Raji (cell line): Measurements from ENCODE around the gene FBXL7.

Experiments
- POLR2A ChIP-seq: IDR thresholded peaks from 2 replicates; pipeline ENCODE4 v1.6.1; 2011; ENCODE audit warnings: low read depth, low read length, control low read depth; ENCODE audit not compliant: insufficient read depth

FBXL7 gene

DNA sequence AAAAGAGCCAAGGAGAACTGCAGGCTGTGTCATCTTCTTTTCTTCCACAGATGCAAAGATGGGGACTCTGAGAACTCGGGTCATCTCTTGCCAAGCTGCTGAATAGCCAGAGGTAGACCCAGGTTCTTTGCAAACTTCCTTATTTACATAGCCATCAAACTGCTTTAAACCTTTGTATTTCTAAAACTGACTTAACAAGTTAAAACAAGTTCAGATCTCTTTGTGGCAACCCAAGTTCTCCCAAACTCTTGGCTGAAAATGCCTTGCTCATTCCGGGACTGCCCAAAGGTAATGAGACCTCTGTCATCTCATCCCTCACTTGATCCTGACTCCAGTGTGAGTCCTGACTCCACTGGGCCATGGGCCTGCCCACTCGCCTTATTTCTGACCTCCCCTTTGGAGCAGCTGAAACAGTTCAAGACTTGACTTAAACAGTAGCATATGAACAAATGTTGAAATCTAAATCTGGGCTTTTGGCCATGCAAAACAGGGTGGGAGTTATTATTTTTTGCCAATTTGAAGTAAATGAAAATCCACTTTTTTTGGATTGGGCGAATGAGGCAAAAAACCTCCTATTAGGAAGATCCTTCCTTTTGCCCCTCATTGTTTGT, 50.6 kb downstream of the FBXL7 start:
- TF ChIP-seq POLR2A: no peak

DNA sequence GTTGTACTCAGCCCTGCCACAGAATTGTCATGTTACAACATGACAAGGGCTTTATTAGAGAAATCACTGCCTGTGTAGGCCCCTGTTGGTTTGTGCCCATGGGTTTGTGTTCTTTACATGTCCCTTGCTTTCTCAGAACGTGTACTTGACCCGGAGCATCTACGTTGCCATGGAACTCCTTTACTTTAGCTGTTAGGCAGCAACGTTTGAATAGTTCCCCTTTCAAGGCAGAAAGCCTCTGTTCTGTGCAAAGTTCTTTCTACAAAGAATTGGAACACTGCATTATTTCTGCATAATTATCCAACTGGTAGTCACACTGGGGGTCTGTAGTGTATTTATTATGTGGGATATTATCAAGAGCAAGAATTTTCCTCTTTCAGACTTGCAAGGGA, 51.1 kb downstream of the FBXL7 start:
- TF ChIP-seq POLR2A: no peak

DNA sequence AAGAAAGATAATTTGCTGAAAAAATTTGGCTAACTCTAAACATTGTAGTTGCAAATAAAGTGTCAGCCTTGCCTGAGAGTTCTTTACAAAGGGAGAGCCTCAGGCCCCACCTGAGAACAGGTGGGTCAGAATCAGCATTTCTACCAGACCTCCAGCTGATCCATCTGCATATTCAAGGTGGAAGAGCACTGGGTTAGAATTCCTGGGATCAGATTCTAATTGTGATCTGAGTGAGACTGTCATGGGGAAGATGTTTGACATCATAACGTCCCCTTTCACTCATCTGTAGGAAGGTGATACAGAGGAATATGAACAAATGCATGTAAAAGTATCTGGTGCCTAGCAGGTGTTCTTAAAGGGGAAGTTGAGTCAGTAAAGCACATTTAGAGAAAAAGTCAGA, 54.6 kb downstream of the FBXL7 start:
- TF ChIP-seq POLR2A: no peak

DNA sequence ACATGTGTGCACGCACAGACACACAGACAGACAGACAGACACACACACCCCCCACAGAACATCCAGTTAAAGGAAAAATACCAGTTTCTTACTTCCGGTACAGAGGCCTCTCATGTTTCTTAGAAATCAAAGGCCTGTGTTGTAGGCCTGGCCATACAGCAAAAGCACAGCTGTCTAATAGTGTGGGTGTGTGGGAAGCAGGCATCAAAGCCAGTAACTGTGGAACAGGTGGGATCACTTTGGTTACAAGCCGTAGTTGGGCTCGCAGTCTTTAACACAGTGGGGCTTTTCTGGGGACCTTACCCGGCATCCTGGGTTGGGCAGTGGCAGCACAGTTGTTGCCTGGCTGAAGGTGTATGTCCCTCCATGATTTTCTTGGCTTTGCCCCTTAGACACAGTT, 55.2 kb downstream of the FBXL7 start:
- TF ChIP-seq POLR2A: no peak

DNA sequence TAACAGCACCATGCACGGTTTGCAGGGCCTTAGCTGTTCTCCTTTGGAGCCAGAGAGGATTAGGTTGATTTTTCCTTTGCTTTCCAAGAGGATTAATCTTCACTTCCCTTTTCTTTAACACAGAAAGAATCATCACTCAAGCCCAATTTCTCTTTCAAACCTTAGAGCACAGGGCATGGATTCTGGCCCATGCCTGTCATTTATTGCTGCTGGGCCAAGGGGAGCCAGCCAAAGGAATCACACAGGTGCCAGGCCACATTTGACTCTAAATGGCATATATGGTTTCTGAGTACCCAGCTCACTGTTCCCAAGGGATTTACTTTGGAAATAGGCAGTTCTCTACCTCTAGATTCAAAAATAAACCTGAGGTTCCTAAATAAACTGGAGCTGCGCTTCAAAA, 58.3 kb downstream of the FBXL7 start:
- no peak for TF ChIP-seq POLR2A

DNA sequence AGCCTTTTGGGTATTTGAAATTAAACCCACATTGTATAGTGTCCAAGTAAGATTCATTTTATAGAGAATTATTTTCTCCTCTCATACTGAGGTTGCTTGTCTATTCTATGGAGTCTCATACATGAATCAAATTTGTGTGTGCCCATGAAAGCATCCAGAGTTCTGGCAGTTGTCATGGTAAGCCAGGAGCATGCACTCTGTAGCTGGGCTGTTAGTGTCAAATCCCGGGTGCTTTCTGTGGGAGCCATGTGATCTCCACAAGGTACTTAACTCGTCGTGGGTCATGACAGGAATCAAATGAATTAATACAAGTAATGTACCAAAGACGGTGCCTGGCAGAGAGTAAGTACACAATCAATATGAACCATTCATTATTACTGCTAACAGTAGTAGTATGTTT, 58.7 kb downstream of the FBXL7 start:
- no peak for TF ChIP-seq POLR2A

DNA sequence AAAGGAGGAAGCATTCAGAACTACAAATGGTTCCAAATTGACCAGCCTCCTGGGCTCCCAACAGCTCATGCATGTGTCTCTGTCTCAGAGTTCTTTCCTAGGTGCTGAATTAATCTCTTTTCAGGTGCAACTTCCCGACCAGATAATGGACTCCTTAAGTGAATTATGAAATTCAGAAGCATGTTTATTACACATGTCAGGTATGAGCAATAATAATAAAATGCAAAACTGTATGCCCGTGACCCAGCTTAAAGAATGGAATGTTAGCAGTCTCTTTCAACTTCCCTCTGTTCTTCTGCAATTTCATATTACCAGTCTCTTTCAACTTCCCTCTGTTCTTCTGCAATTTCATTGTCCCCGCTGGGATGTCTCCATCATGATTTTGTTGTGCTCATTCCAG, 60.4 kb downstream of the FBXL7 start:
- no peak for TF ChIP-seq POLR2A

DNA sequence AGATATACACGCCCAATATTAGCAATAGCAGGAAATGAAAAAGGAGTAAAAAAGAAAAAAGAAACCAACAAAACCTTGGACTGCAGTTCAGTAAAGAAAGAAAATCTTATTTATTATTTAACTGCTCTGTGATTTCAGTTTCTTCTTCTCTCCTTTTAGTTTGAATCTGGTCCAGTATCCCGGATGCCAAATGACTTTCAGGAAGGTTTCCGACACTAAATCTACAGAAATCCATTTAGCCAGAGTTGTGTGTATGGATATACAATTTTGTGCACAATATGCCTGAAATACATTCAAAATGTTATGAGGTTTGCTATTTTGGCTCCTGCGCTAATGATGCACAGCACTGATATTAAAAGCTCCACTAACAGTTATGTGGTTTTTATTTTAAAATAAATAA, 64.5 kb downstream of the FBXL7 start:
- TF ChIP-seq POLR2A: no peak

DNA sequence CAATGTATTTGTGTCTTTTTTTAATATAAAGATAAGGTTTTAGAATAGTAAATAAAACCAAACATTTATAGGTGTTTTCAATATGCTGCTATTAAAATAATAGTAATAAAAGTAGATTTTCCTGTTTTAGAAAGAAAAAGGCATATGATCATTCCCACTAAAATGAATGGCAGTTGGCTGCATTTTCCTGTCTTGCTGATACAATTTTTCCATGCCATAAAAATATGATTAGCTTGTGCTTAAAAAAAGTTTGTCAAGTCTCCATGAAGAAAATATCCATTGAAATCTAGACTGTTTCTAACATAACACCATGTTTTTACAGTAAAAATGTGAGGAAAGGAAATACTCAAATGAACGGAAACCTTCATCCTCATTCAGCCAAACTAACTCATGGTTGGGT, 65.0 kb downstream of the FBXL7 start:
- TF ChIP-seq POLR2A: no peak

DNA sequence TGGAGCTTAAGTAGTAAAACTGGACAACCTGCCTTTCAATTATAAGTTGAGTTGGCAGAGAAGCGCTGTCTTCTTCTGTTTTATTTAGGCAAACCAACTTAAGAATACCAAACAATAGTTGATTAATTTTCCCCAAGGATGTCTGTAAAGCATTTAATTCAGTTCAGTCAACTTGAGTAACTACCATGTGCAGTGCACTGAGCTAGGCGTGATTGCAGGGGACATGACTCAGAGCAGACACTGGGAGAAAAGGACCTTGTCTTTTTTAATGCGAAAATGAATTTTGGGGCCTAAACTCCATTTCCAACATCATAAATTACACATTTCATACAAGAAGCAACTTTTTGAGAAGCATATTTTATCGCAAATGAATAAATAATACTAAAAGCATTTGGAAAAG, 66.3 kb downstream of the FBXL7 start:
- TF ChIP-seq POLR2A: no peak

DNA sequence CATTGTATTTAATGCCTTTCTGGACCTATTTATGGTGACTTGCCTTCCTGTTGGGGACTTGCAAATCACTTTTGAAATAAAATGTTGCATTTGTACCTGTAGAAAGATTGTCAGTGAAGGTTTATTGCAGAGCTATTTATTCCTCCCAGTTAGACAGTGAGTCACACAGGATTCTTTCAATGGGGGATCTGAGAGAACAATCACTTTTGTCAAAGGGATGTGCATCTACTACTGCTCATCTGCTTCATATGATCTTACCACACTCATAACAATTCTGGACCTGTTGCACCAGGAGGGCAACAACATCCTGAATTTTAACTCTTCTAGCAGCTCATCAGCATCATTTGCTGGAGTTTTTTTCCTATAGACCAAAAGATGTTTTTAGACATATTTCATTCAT, 66.8 kb downstream of the FBXL7 start:
- TF ChIP-seq POLR2A: no peak

DNA sequence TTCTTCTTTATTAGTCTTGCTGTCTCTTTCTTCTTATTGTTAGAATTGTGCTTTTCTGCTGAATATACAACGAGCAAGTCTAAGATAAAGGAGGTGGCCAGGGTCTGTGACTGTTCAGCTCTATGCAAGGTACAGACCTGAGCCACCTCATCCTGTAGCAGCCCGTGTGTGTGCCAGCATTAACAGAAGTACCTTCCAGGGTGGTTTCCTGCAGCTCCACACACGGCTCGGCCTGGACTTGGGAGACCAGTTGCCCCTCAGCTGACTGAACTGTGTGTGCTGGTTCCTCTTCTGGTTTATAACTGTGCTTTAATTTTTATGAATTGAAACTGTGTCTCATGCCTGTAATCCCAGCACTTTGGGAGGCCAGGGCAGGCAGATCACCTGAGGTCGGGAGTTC, 70.5 kb downstream of the FBXL7 start:
- no peak for TF ChIP-seq POLR2A

DNA sequence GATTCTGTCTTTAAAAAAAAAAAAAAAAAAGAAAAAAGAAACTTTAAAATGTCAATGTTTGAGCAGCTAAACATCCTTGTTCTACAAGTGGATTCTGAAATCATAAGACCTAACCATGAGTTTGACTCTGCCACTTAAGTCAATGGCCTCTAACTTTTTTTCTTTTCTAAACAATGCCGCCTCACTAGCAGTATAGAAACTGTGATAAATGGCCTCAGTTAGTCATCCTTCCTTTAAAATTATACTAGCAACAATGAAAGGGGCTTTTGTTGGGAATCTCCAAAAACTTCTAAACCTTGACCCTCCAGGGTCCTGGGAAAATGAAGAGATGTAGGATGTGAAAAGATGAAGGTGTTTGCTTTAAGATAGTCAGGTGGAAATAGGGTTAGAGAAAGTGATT, 71.1 kb downstream of the FBXL7 start:
- no peak for TF ChIP-seq POLR2A

DNA sequence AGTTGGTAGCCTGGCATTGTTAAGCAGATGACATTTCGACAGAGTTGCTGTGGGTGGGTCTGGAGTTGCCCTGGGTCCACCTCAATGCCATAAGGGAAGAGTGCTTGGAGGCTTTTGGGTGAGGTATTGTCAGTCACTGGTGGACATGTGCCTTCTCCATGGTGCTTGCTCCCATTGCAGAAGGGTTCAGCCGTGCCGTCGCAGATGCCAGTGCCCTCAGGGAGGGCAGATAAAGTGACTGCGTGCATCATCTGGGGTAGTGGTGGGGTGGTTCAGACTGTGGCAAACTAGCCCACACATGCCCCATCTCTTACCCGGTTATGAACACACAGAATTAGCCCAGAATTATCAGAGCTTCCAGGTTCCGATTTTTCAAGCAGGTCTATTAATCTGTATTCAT, 71.6 kb downstream of the FBXL7 start:
- no peak for TF ChIP-seq POLR2A

DNA sequence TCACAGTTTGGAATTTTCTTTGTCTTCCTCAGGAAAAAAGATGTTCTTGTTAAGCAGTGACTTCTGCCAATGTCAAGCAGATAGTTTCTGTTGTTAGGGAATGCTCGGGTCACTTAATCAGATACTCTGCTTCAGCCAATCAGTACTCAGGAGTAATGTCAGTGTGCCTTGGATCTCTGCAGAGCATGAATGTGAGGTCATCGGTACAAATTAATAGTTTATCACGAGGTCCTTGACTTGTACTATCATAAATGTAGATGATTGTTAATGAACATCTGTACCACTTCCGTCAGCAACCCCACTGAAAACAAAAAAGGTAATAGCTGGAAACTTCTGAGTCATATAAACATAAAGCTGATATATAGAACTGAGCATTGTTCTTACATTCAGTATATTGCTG, 73.6 kb downstream of the FBXL7 start:
- no peak for TF ChIP-seq POLR2A

DNA sequence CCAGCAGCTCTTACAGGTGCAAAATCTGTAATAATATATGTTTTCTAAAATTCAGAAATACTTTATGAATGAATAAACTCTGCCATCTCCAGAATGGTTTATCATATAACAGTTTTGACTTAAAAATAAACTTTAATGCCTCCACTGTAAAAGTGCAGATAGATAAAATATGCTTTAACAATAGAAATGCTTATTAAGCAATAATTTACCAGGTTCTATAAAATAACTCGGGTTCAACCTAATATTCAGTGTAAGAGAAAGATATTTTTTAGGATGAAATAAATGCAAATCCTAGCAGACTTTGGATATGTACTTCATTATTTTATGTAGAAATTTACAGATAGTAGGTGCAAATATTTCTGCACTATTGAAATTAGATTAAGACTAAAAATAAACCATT, 74.1 kb downstream of the FBXL7 start:
- TF ChIP-seq POLR2A: no peak

DNA sequence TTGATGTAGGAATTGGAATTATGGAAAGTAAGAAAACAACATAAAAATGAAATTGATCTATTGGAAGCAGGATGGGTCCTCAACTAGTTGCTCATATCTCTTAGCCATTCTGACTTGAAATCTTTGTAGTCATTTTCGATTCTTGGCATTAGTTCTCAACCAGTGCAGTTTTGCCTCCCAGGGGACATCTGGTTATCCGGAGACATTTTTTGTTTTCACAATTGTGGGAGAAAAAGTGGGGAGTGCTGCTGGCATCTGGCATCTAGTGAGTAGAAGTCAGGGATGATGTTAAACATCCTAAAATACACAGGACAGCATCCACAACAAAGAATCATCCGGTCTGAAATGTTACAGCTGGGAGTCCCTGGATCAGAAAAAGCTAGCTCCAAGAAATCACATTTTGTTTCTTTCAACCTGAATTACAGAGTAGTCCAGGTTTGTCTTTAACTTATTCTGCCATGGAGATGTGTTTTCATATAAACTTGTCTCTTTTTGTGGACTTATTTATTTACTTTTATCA, 74.9 kb downstream of the FBXL7 start:
- TF ChIP-seq POLR2A: no peak
